ENCODE measurements around the gene POTEH. TPM values are rescaled to one million over a fixed set of nuclear protein-coding genes. Genes with fewer than 3 reads are reported as not detected.
"Not testable (repeated sequence)": the region's sequence is repeated elsewhere in the genome, so short reads cannot be mapped to it uniquely, and the experiment has no call there.

POTEH gene
- total RNA-seq = not detected in 2 replicates
- 0.07 TPM for total RNA-seq (2013)
- polyA plus RNA-seq = 0.24 TPM in 1 of 2 replicates, not detected in the other
- 0.77 TPM in 1 of 2 replicates, not detected in the other for polyA minus RNA-seq

- H3K36me3 ChIP-seq (replicated peaks in 1 of 2; ENCODE audit: control extremely low read depth in 1 of 2, control insufficient read depth in 1 of 2, extremely low read depth in 1 of 2, insufficient read depth in 2 of 2, low read length in 1 of 2); H3K27ac Mint-ChIP-seq; CTCF ChIA-PET: not testable (repeated sequence)
These were observed at the start of gene POTEH for GRCh38 chr22:15689749-15690125. Gene POTEH, plus strand, starts transcription at chr22:15690026. Its CDS starts 52 bp downstream, at chr22:15690078.

GRCh38 chr22:15642288-15642861 lies 47.5 kb upstream of the POTEH start:
- DNase-seq; H3K4me1 Mint-ChIP-seq; H3K27ac Mint-ChIP-seq; H3K27ac ChIP-seq (ENCODE audit: low read length in 2 of 2); CTCF ChIA-PET; H3K9me3 Mint-ChIP-seq (ENCODE audit: insufficient read depth); POLR2A ChIA-PET; H3K36me3 ChIP-seq (replicated peaks in 1 of 2; ENCODE audit: control extremely low read depth in 1 of 2, control insufficient read depth in 1 of 2, extremely low read depth in 1 of 2, insufficient read depth in 2 of 2, low read length in 1 of 2); intact Hi-C loops (cut with micrococcal nuclease); H3K27me3 ChIP-seq (replicated peaks in 1 of 4; ENCODE audit: control extremely low read depth in 1 of 4, control insufficient read depth in 3 of 4, insufficient read depth in 4 of 4, low read length in 3 of 4); H3K79me2 ChIP-seq (ENCODE audit: control insufficient read depth, insufficient read depth, low read length); H3K4me3 ChIP-seq (ENCODE audit: control extremely low read depth in 1 of 5, extremely low read depth in 1 of 5, insufficient read depth in 1 of 5, low read depth in 2 of 5, low read length in 4 of 5); H3K27me3 Mint-ChIP-seq; H3K9ac ChIP-seq (ENCODE audit: low read length); H2AFZ ChIP-seq (ENCODE audit: insufficient read depth, low read depth, low read length, poor library complexity, severe bottlenecking); H3K4me2 ChIP-seq (replicated peaks; ENCODE audit: low read depth, low read length, poor library complexity, severe bottlenecking); H4K20me1 ChIP-seq (ENCODE audit: control insufficient read depth, insufficient read depth, low read length, poor library complexity, severe bottlenecking); H3K9me3 ChIP-seq (ENCODE audit: control extremely low read depth in 1 of 3, control insufficient read depth in 2 of 3, insufficient read depth in 1 of 3, low read length in 2 of 3); H3K4me1 ChIP-seq (ENCODE audit: control insufficient read depth in 2 of 2, insufficient read depth in 2 of 2, low read length in 2 of 2); ATAC-seq (ENCODE audit: low read depth); H3K4me3 Mint-ChIP-seq: not testable (repeated sequence)
- no CpG with 5 or more reads among the region's 19 CpGs for WGBS (ENCODE audit: insufficient coverage)

More at GRCh38 chr22:15689749-15690125, at the start of gene POTEH:
- H2AFZ ChIP-seq (ENCODE audit: insufficient read depth, low read depth, low read length, poor library complexity, severe bottlenecking); DNase-seq; H3K9me3 ChIP-seq (ENCODE audit: control extremely low read depth in 1 of 3, control insufficient read depth in 2 of 3, insufficient read depth in 1 of 3, low read length in 2 of 3); H3K4me3 Mint-ChIP-seq; H4K20me1 ChIP-seq (ENCODE audit: control insufficient read depth, insufficient read depth, low read length, poor library complexity, severe bottlenecking); H3K79me2 ChIP-seq (ENCODE audit: control insufficient read depth, insufficient read depth, low read length); H3K9me3 Mint-ChIP-seq (ENCODE audit: insufficient read depth); H3K27me3 Mint-ChIP-seq; POLR2A ChIA-PET; H3K27me3 ChIP-seq (replicated peaks in 1 of 4; ENCODE audit: control extremely low read depth in 1 of 4, control insufficient read depth in 3 of 4, insufficient read depth in 4 of 4, low read length in 3 of 4); H3K4me1 Mint-ChIP-seq; H3K4me3 ChIP-seq (ENCODE audit: control extremely low read depth in 1 of 5, extremely low read depth in 1 of 5, insufficient read depth in 1 of 5, low read depth in 2 of 5, low read length in 4 of 5); H3K4me2 ChIP-seq (replicated peaks; ENCODE audit: low read depth, low read length, poor library complexity, severe bottlenecking); H3K27ac ChIP-seq (ENCODE audit: low read length in 2 of 2); intact Hi-C loops (cut with micrococcal nuclease); H3K9ac ChIP-seq (ENCODE audit: low read length); ATAC-seq (ENCODE audit: low read depth); H3K4me1 ChIP-seq (ENCODE audit: control insufficient read depth in 2 of 2, insufficient read depth in 2 of 2, low read length in 2 of 2): not testable (repeated sequence)
- no CpG with 5 or more reads among the region's 11 CpGs for WGBS (ENCODE audit: insufficient coverage)

DNA sequence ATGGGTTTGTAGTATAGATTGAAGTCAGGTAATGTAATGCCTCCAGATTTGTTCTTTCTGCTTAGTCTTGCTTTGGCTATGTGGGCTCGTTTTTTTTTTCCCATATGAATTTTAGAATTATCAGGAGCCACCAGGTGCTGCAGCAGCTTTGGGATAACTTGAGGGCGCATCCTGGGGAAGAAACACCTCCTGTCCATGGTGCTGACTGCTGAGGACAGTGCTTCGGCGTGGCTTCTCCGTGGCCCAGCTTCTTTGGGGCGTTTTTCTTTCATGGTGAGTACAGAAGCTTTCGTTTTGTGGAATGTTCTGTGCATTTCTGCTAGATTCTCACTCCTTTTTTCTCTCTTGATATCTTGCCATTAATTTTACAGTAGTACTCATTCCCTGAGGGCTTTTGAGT lies 37.9 kb upstream of the POTEH start:
- intact Hi-C loops (cut with micrococcal nuclease); POLR2A ChIA-PET; ATAC-seq (ENCODE audit: low read depth): not testable (repeated sequence)

DNA sequence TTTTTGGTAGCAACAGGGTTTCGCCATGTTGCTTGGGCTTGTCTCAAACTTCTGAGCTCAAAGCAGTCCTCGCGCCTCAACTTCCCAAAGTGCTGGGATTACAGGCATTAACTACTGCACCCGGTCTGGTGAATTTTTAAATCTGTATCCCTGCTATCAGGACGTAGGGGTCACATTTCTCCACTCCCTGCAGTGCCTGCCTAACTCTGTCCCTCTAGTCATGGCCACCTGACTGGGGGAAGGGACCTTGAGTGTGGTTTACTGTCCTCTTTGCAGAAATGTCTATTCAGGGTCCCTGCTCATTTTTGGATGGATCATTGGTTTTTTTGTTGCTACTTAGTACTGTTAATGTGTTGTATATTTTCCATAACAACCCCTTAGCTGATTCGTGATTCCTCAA lies 37.1 kb upstream of the POTEH start:
- H3K4me1 ChIP-seq (ENCODE audit: control insufficient read depth in 2 of 2, insufficient read depth in 2 of 2, low read length in 2 of 2); DNase-seq; CTCF ChIA-PET; H3K9me3 ChIP-seq (ENCODE audit: control extremely low read depth in 1 of 3, control insufficient read depth in 2 of 3, insufficient read depth in 1 of 3, low read length in 2 of 3); H3K4me3 Mint-ChIP-seq; H3K27me3 Mint-ChIP-seq; H3K4me3 ChIP-seq (ENCODE audit: control extremely low read depth in 1 of 5, extremely low read depth in 1 of 5, insufficient read depth in 1 of 5, low read depth in 2 of 5, low read length in 4 of 5); H3K9ac ChIP-seq (ENCODE audit: low read length); H3K27me3 ChIP-seq (replicated peaks in 1 of 4; ENCODE audit: control extremely low read depth in 1 of 4, control insufficient read depth in 3 of 4, insufficient read depth in 4 of 4, low read length in 3 of 4); H3K79me2 ChIP-seq (ENCODE audit: control insufficient read depth, insufficient read depth, low read length); intact Hi-C loops (cut with micrococcal nuclease); H3K4me2 ChIP-seq (replicated peaks; ENCODE audit: low read depth, low read length, poor library complexity, severe bottlenecking); H3K9me3 Mint-ChIP-seq (ENCODE audit: insufficient read depth); H3K27ac Mint-ChIP-seq; H2AFZ ChIP-seq (ENCODE audit: insufficient read depth, low read depth, low read length, poor library complexity, severe bottlenecking); ATAC-seq (ENCODE audit: low read depth); H3K36me3 ChIP-seq (replicated peaks in 1 of 2; ENCODE audit: control extremely low read depth in 1 of 2, control insufficient read depth in 1 of 2, extremely low read depth in 1 of 2, insufficient read depth in 2 of 2, low read length in 1 of 2); H4K20me1 ChIP-seq (ENCODE audit: control insufficient read depth, insufficient read depth, low read length, poor library complexity, severe bottlenecking); H3K27ac ChIP-seq (ENCODE audit: low read length in 2 of 2); H3K4me1 Mint-ChIP-seq; POLR2A ChIA-PET: not testable (repeated sequence)
- WGBS (ENCODE audit: insufficient coverage) = no CpG with 5 or more reads among the region's 6 CpGs

More for the DNA sequence above, 37.9 kb upstream of the POTEH start:
- H3K4me1 Mint-ChIP-seq; H3K4me2 ChIP-seq (replicated peaks; ENCODE audit: low read depth, low read length, poor library complexity, severe bottlenecking); CTCF ChIA-PET; H3K27me3 ChIP-seq (replicated peaks in 1 of 4; ENCODE audit: control extremely low read depth in 1 of 4, control insufficient read depth in 3 of 4, insufficient read depth in 4 of 4, low read length in 3 of 4); DNase-seq; H3K4me1 ChIP-seq (ENCODE audit: control insufficient read depth in 2 of 2, insufficient read depth in 2 of 2, low read length in 2 of 2); H3K9me3 Mint-ChIP-seq (ENCODE audit: insufficient read depth); H3K4me3 Mint-ChIP-seq; H3K27ac Mint-ChIP-seq; H3K9me3 ChIP-seq (ENCODE audit: control extremely low read depth in 1 of 3, control insufficient read depth in 2 of 3, insufficient read depth in 1 of 3, low read length in 2 of 3); H2AFZ ChIP-seq (ENCODE audit: insufficient read depth, low read depth, low read length, poor library complexity, severe bottlenecking); H3K9ac ChIP-seq (ENCODE audit: low read length); H3K79me2 ChIP-seq (ENCODE audit: control insufficient read depth, insufficient read depth, low read length); H3K36me3 ChIP-seq (replicated peaks in 1 of 2; ENCODE audit: control extremely low read depth in 1 of 2, control insufficient read depth in 1 of 2, extremely low read depth in 1 of 2, insufficient read depth in 2 of 2, low read length in 1 of 2); H3K27me3 Mint-ChIP-seq; H4K20me1 ChIP-seq (ENCODE audit: control insufficient read depth, insufficient read depth, low read length, poor library complexity, severe bottlenecking); H3K4me3 ChIP-seq (ENCODE audit: control extremely low read depth in 1 of 5, extremely low read depth in 1 of 5, insufficient read depth in 1 of 5, low read depth in 2 of 5, low read length in 4 of 5); H3K27ac ChIP-seq (ENCODE audit: low read length in 2 of 2): not testable (repeated sequence)
- WGBS (ENCODE audit: insufficient coverage) = no CpG with 5 or more reads among the region's 7 CpGs

Data from B cell (primary cell).